H54 (cell line): ENCODE data around the gene CIT.
"Not testable (repeated sequence)": the region's sequence is repeated elsewhere in the genome, so short reads cannot be mapped to it uniquely, and the experiment has no call there.

Experiments
- DNase-seq: peaks from one replicate; pipeline ENCODE4 v3.0.0; 2011; ENCODE audit warnings: low spot score, mixed read lengths; ENCODE audit not compliant: insufficient read length
- FAIRE-seq: peaks from 3 replicates; lab custom pipeline; 2011; peaks lifted over from hg19 to GRCh38; lab: Jason Lieb, UNC
- POLR2A ChIP-seq: IDR thresholded peaks from 2 replicates; pipeline ENCODE4 v1.6.1; 2011; ENCODE audit warnings: low read depth, mild to moderate bottlenecking, low read length

Gene CIT

DNA sequence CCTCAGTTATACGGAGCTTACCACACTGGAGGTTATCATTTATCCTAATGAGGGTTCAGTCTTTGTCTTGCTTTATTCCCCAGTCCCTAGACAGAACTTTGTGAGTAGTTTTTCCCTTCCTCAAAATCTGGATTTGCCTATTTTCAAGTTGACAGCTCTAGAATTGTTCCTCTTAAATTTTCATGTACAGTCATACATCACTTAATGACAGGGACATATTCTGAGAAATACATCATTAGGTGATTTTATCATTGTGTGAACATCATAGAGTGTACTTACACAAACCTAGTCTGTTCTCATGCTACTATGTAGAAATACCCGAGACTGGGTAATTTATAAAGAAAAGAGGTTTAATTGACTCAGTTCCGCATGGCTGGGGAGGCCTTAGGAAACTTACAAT lies 206.1 kb downstream of the CIT start:
- FAIRE-seq: no peak
- no peak for DNase-seq
- TF ChIP-seq POLR2A: no peak

DNA sequence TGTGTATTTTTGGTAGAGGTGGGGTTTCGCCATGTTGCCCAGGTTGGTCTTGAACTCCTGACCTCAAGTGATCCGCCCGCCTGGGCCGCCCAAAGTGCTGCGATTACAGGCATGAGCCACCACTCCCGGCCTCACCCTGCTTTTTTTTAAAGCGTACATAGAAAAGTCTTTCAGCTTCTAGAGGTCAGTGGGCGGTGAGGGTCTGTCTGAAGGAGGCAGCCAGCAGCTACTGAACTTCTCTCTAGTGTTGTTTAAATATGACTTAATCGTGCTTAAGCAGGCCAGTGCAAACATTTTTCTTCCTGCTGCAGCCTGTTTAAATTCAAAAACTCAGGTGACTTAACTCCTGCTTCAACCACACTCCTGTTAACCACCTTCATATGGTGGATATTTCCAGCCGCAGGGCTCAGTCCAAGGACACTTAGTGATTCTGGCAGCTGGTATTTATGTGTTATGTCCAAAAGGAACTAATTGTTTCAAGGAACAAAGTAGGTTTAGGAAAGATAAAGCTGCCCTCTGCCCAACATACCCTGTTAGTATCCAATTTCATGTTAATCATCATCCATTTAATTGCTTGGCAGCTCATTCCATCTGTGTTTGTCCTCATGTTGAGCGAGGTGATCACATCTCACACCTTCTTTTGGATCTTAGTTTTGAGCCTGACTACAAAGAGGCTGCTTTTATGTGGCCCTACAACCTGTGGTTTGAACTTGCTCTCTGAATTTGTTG lies 207.2 kb downstream of the CIT start:
- TF ChIP-seq POLR2A: no peak
- FAIRE-seq (no peak), DNase-seq (no peak)

DNA sequence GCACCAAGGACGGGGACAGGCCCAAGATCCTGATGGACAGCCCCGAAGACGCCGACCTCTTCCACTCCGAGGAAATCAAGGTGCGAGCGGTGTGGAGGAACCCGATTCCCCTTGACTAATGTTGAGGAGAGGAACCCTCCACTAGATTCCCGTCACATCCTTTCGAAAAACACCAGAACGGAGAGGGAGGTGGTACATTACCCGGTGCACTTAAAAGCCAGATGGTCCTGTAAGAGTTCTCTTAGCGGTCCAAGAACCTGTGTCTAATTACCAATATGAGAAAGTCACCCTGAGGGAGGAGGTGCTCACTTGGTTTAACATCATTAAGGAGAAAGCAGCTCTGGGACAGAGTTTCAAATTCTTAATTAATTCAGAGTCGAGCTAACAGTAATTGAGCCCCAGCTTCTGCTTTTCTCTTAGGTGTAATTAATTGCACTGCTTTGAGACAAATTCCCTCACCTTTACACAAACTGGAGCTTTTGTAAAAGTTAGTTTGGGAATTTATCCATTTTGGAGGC lies 208.7 kb downstream of the CIT start:
- DNase-seq (no peak), FAIRE-seq (no peak)
- no peak for TF ChIP-seq POLR2A

DNA sequence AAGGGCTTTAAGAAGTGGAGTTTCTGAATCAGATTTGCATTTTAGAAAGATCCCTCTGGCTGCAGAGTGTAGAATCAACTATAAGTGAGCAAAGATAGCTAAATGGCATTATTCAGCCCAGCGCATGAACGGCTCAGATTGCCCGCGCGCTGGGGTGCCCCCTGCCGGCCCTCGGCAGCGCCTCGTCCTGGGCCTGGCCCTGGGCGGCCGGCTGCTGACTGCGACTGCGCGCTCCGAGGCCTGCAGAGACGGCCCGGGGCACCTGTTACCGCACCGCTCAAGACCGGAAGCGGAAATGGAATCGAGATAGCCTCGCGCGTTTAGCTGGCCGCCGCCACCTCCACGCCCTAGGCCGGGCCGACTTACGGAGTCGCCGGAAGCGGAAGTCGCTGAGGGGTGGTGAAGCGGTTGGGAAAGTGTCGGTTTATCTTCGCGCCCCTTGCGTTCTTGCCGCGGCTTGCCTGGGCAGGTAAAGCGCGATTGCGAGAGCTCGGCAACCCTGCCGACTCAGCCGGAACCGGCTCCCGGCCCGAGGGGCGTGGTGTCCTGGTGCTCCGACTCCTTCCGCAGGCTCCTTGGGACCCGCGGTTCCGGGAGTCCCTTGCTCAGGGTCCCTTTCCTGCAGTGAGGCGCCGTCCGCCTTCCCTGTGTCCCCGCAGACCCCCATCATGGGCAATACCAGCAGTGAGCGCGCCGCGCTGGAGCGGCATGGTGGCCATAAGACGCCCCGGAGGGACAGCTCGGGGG lies 209.4 kb downstream of the CIT start, which contains the start of gene PRKAB1:
Gene PRKAB1 (plus strand): TSS at position 557 of the 747 bp plus-strand sequence. CDS start 112 bp downstream, at position 669.
- FAIRE-seq: peak; percentile 97
- peak; percentile 76; the same call in 1 of the 2 replicates for TF ChIP-seq POLR2A
- peak; percentile 95 for DNase-seq

DNA sequence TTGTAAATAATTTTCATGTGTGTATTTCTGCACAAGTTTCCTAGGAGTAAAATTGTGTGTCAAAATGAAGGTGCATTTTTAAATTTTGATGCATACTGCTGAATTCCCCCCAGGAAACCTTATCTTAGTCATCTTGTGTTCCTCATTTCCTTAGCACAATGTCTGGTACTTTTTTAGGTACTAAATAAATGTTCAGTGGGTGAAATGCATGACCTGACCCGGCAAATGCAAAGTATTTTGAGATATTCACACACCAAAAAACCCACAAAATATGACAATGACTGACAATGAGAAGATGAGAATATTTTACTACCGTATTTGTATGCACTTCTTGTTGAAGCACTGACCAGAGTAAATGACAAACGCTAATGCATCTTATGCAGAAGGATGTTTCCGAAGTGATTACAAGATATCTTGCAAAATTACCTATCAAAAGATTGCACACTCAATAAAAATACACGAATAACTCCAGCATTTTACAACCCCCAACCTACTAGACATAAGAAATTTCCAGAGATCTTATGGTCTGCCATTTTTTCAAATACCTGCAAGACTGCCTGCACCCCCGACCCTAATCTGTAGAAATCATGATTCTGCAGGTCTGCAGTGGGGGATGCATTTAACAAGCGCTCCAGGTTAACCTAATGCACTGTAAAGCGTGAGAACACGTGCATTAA lies 210.1 kb downstream of the CIT start:
- no peak for TF ChIP-seq POLR2A
- DNase-seq (no peak), FAIRE-seq (peak; percentile 30)

DNA sequence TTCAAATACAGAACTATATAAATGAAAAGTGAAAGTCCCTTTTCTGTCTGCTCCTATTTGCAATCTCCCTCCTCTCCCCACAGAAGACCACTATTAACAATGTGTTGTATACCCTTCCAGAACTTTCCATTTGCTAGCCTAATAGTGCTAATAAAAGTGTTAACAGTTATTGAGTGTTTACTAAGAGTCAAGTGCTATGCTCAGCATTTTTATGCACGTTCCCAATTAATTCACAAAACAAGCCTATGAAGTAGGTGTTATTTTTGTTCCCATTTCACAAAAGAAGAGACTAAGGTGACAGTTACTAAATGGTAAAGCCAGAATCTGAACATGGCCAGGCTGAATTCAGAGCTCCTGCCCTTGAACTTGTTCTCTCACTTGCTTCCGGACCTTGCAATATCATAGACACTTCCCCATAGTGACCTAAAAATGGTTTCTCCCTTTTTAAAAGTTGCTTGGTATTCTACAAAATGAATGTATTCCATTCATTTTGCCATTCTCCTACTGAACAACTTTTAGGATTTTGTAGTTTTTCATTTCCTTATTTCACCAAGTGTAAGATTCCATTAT lies 210.8 kb downstream of the CIT start:
- FAIRE-seq: no peak

DNA sequence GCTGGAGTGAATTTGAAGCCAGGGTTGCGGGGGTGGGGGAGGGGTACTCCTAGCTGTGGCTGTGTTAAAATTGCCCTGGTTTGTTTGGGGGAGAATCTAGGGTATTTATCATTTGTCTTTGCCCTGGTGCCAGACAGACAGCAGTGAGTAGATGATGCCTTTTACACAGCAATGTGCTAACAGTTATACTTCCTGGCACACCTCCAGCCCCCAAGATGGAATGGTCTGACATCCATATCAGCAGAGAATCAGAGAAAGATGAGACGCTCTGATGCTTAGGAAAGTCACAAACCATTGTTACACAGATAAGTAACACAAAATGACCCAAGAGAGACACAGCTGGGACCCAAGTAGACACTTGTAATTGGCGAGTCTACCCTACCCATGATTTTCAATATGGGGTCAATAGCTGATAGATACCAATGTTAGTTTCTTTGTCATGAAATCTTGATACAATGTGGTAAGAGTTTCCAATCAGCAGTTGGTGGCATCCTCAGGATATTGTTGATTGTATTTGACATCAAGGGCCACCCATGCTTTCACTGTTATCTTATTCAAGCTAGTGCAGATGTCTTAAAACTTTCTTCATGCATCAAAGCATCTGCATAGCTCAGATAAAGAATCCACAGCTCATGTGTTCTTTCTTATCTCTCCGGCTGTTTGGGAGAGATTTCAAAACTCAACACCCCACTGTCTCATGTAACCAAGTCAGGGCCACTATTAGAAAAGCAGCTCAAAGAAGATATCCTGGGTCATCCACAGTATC lies 211.8 kb downstream of the CIT start:
- TF ChIP-seq POLR2A: no peak
- no peak for DNase-seq
- FAIRE-seq: no peak

More for the DNA sequence above, 210.8 kb downstream of the CIT start:
- DNase-seq: no peak
- no peak for TF ChIP-seq POLR2A

DNA sequence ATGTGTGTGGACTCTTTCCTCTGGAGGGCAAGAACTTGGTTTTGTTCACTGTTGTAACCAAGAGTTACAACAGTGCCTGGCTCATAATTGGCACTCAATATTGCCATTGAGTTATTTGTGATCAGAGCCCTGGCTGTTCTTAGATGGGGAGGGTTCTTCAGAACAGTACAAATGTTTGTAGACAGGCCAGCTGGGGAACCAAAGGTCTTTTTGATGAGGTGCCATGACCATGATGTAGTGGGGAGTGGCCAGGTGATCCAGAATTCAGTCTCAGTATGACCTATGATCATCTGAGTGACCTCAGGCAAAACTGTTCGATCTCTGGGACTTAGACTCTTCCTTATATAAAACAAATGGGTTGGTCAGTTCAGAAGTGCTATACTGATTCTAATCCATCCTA lies 212.5 kb downstream of the CIT start:
- DNase-seq (no peak), FAIRE-seq (no peak)
- no peak for TF ChIP-seq POLR2A

DNA sequence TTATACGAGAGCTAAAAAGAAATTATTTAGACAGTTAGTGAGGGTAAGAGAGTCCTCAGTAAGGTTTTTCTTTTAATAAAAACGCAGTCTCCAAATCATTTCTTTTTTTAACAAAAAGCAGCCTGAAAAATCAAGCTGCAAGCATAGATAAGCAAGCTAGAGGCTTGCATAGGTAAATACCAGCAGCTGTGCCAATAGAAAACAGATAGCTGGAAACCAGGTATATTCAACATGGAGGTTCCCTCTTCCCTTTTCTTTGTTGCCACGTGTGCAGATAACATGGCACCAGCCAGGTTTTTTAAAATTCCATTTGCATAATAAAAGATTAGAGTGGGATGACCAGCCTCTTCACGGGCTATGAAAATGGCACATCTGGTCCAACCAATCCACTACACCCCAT lies 215.2 kb downstream of the CIT start:
- FAIRE-seq: no peak
- no peak for DNase-seq
- TF ChIP-seq POLR2A: no peak

DNA sequence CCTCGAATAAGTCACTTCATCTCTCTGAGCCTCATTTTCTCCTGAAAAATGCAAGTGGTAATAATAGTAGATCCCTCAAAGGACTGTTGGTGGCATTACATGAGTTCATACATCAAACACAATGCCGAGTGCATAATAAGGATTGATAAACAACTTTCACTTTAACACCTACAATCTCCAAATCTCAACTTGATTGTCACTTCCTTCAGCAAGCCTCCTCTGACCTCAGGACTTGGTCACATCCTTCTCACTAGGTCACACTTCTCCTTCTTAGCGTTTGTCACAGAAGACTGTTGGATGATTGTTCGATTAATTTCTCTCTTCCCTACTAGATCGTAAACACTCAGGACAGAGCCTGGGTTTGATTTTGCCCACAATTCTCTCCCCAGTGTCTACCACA lies 217.0 kb downstream of the CIT start:
- DNase-seq: no peak
- FAIRE-seq: no peak
- no peak for TF ChIP-seq POLR2A

DNA sequence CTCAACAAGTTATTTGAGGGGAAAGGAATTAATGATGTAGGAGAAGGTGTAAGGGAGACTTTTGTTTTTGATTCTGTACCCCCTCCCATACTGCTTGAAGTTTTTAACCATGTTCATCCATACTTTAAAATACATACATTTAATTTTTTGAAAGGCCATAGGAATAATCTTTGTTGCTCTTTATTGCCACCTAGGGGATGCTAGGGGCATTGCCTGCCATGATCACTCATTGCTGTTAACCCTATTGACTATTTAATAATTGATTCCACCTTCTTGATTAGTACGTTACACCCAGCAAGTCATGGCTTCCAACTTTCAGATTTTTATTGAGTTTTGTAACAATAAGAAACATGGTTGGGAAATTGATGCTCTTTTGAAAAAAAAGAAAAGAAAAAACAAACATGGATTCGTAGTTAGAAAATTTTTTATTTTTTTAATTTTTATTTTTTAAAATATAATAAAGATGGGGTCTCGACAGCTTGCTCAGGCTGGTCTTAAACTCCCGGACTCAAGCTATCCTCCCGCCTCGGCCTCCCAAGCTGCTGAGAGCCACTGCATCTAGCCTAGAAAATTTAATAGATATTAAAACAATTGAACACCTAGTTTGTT lies 217.7 kb downstream of the CIT start:
- peak; percentile 32 for DNase-seq
- no peak for FAIRE-seq
- TF ChIP-seq POLR2A: no peak

DNA sequence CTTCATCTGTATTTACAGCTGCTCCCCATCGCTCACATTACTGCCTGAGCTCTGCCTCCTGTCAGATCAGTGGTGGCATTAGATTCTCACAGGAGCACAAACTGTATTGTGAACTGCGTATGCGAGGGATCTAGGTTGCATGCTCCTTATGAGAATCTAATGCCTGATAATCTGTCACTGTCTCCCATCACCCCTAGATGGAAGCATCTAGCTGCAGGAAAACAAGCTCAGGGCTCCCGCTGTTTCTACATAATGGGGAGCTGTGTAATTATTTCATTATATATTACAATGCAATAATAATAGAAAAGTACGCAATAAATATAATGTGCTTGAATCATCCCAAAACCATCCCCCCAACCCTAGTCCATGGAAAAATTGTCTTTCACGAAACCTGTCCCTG lies 219.0 kb downstream of the CIT start:
- FAIRE-seq, DNase-seq: not testable (repeated sequence)

DNA sequence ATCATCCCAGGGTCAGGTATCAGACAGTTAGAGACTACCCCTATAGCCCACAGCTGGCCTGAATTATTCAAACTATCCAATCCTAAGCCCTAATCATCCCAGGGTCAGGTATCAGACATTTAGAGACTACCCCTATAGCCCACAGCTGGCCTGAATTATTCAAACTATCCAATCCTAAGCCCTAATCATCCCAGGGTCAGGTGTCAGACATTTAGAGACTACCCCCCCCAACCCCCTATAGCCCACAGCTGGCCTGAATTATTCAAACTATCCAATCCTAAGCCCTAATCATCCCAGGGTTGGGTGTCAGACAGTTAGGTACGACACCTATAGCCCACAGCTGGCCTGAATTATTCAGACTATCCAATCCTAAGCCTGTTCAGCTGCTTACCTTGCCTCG lies 220.1 kb downstream of the CIT start:
- not testable (repeated sequence) for DNase-seq, FAIRE-seq
